Measurements from ENCODE around the gene CYS1.

GRCh38 chr2:10109311-10109710 is 29.1 kb upstream of the CYS1 start:
- TF ChIP-seq SMC3 (conservative IDR thresholded peaks at IDR 0.05; ENCODE audit: poor library complexity), result no peak
- TF ChIP-seq, protein P1, sequence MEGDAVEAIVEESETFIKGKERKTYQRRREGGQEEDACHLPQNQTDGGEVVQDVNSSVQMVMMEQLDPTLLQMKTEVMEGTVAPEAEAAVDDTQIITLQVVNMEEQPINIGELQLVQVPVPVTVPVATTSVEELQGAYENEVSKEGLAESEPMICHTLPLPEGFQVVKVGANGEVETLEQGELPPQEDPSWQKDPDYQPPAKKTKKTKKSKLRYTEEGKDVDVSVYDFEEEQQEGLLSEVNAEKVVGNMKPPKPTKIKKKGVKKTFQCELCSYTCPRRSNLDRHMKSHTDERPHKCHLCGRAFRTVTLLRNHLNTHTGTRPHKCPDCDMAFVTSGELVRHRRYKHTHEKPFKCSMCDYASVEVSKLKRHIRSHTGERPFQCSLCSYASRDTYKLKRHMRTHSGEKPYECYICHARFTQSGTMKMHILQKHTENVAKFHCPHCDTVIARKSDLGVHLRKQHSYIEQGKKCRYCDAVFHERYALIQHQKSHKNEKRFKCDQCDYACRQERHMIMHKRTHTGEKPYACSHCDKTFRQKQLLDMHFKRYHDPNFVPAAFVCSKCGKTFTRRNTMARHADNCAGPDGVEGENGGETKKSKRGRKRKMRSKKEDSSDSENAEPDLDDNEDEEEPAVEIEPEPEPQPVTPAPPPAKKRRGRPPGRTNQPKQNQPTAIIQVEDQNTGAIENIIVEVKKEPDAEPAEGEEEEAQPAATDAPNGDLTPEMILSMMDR (IDR thresholded peaks at IDR 0.05; ENCODE audit: poor library complexity, severe bottlenecking), result no peak
- TF ChIP-seq TAF1 (IDR thresholded peaks at IDR 0.05; ENCODE audit: low read depth), result no peak
- TF ChIP-seq MXI1 (conservative IDR thresholded peaks at IDR 0.05; ENCODE audit: poor library complexity, severe bottlenecking), result no peak
- no peak for TF ChIP-seq POLR2AphosphoS5 (IDR thresholded peaks at IDR 0.05)
- TF ChIP-seq EP300 (conservative IDR thresholded peaks at IDR 0.05; ENCODE audit: poor library complexity, severe bottlenecking), result no peak
- no peak for TF ChIP-seq EZH2 (IDR thresholded peaks at IDR 0.05; ENCODE audit: borderline replicate concordance, insufficient read depth, low read length, poor library complexity, severe bottlenecking)
- TF ChIP-seq, protein P2, sequence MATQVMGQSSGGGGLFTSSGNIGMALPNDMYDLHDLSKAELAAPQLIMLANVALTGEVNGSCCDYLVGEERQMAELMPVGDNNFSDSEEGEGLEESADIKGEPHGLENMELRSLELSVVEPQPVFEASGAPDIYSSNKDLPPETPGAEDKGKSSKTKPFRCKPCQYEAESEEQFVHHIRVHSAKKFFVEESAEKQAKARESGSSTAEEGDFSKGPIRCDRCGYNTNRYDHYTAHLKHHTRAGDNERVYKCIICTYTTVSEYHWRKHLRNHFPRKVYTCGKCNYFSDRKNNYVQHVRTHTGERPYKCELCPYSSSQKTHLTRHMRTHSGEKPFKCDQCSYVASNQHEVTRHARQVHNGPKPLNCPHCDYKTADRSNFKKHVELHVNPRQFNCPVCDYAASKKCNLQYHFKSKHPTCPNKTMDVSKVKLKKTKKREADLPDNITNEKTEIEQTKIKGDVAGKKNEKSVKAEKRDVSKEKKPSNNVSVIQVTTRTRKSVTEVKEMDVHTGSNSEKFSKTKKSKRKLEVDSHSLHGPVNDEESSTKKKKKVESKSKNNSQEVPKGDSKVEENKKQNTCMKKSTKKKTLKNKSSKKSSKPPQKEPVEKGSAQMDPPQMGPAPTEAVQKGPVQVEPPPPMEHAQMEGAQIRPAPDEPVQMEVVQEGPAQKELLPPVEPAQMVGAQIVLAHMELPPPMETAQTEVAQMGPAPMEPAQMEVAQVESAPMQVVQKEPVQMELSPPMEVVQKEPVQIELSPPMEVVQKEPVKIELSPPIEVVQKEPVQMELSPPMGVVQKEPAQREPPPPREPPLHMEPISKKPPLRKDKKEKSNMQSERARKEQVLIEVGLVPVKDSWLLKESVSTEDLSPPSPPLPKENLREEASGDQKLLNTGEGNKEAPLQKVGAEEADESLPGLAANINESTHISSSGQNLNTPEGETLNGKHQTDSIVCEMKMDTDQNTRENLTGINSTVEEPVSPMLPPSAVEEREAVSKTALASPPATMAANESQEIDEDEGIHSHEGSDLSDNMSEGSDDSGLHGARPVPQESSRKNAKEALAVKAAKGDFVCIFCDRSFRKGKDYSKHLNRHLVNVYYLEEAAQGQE (IDR thresholded peaks at IDR 0.05; ENCODE audit: borderline replicate concordance), result no peak
- TF ChIP-seq RAD21 (conservative IDR thresholded peaks at IDR 0.05), result no peak

Data from neural cell (in vitro differentiated cells).